Skeletal muscle satellite cell (primary cell): ENCODE data around the gene RNF114. TPM values are rescaled to one million over a fixed set of nuclear protein-coding genes. Genes with fewer than 3 reads are reported as not detected.
"Not testable (repeated sequence)": the region's sequence is repeated elsewhere in the genome, so short reads cannot be mapped to it uniquely, and the experiment has no call there.

Experiments
- H3K27me3 ChIP-seq: 2 replicates; pipeline ENCODE4 v1.7.0; 2013; ENCODE audit warnings: low read length; ENCODE audit not compliant: control insufficient read depth, insufficient read depth
- H3K36me3 ChIP-seq: 2 replicates; pipeline ENCODE4 v1.7.0; 2013; ENCODE audit warnings: mild to moderate bottlenecking, control low read depth, low read length; ENCODE audit not compliant: insufficient read depth
- H3K4me1 ChIP-seq: 2 replicates; pipeline ENCODE4 v1.7.0; 2013; ENCODE audit warnings: low read length; ENCODE audit not compliant: control insufficient read depth, insufficient read depth
- H3K4me2 ChIP-seq: 2 replicates; pipeline ENCODE4 v1.7.0; 2013; ENCODE audit warnings: mild to moderate bottlenecking, low read length
- H3K4me3 ChIP-seq: 2 replicates; pipeline ENCODE4 v1.7.0; 2013; ENCODE audit warnings: low read length
- H3K9ac ChIP-seq: 2 replicates; pipeline ENCODE4 v1.7.0; 2013; ENCODE audit warnings: mild to moderate bottlenecking, low read depth, low read length, moderate library complexity
- H3K9me3 ChIP-seq: replicated peaks from 2 replicates; pipeline ENCODE4 v1.7.0; 2013; ENCODE audit warnings: mild to moderate bottlenecking, control low read depth, low read length
- small RNA-seq: library from RNA; depleted of rRNA; stranded (forward); fragments of <200 nt; gene quantifications from one replicate; pipeline ENCODE3, GENCODE V24; 2012

The RNF114 gene

GRCh38 chr20:50000548-50001222 is 64.5 kb downstream of the RNF114 start:
- not testable (repeated sequence) for H3K36me3 ChIP-seq, H3K4me3 ChIP-seq, H3K9ac ChIP-seq, H3K4me1 ChIP-seq, H3K4me2 ChIP-seq, H3K9me3 ChIP-seq, H3K27me3 ChIP-seq

- Histone ChIP-seq H3K36me3 (no peaks in the 10 kb centered on the region), H3K4me1 (no peaks in the 10 kb centered on the region), H3K27me3 (peaks cover 6% of the 10 kb centered on the region), H3K4me3 (no peak overlapping the region), H3K9ac (no peak overlapping the region), H3K9me3 (no peaks in the 10 kb centered on the region), H3K4me2 (no peak overlapping the region)
Observed at GRCh38 chr20:50001784-50002311, 65.7 kb downstream of the RNF114 start.

- H3K36me3 ChIP-seq, result no peaks in the 10 kb centered on the region
- H3K4me3 ChIP-seq, result no peak overlapping the region
- no peaks in the 10 kb centered on the region for H3K9me3 ChIP-seq
- H3K4me2 ChIP-seq, result no peak overlapping the region
- H3K27me3 ChIP-seq, result peaks cover 6% of the 10 kb centered on the region
- no peaks in the 10 kb centered on the region for H3K4me1 ChIP-seq
- H3K9ac ChIP-seq, result no peak overlapping the region
Observed at GRCh38 chr20:50003253-50003656, 67.1 kb downstream of the RNF114 start.

Small RNA genes lying within 50 kb of the gene (small RNA-seq; reads per million reads assigned to genes)
- not detected for gene RF00017
- gene RF00019, result not detected
- not detected for gene RNU6-147P
